Measurements from ENCODE around the gene CCR5.

CCR5 gene

DNA sequence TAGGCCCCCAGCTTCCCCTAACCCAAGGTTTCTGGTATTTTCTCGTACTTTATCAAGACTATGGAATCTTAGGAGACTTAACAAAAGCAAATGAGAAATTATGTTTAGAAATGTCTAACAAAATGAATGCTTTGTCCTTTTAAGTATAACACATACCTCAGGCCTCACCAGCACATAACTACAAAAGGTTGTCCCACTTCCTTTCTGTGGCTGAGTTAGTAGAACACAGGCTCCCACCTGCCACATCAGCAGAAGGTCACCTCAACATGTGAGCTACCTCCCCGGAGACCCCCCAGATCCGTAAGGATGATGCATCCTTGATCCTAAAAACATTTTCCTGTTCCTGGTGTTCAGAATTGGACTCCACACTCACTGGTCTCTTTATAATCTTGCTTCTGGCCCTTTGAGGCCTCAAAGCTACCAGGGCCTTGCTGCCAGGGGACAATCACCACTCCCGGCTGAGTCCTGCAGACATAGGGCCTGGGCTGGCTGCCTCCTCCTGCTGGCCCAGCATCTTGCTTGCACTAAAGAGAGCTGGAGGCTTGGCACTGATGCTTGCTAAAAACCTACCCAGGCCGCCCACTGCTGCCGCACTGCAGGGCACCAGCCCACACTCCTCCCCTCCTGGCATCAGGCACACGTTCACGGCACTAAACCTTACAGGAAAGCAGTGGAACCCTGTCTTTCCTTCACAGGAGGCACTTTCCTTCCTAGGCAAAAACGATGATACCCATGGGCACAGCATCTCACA is 39.2 kb downstream of the CCR5 start:
- no peak for DNase-seq

DNA sequence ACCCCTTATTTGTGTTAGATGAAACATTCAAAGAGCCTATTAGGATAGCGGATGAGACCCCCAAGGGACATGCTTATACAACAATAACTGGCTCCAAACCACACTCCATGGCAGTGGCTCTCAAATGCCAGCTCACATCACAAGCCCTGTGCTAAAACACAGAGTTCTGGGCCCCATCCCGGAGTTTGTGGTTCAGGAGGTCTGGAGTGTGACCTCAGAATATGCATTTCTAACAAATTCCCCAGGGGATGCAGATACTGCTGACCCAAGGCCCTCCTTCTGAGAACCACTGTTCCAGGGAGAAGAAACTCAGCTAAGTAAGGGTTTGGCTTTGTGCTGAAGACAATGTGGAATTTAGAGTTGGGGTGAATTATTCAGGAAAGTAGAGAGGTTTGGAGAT is 39.9 kb downstream of the CCR5 start:
- no peak for DNase-seq

DNA sequence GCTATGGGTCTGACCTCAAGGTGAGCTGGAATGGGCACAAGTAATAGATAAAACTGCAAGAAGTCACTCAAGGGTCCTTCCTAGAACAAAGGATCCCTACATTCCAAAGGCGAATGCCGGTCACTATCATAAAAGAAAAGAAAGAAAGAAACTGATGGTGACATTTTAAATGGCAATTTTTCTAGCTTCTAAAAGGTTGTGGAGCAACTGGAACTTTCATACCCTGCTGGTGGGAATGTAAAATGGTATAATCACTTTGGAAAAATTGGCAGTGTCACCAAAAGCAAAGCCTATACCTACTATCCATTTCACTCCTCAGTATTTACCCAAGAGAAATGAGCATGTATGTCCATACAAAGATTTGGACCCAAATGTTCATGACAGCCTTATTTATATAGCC is 40.5 kb downstream of the CCR5 start:
- DNase-seq: no peak

DNA sequence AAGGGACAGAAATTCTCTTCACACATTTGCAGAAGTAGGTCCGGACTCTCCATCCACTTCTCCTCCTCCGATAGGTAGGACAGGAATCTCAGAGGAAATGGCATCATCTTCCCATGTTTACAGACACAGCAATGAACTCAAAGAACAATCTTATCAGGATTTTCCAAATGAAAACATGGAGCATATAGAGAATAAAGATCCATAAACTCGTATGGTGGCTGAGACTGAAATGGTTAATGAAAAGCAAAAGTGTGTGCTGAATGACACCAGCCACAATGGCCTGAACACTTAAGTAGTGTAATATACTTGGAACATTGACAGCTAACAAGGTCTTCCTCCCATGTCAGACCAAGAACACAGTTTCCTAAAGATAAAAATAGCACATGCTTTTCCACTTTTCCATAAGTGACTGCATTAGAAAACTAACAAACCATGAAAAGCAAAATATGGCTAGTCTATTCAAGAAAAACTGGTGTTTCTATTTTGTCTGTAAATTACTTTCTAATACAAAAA is 42.1 kb downstream of the CCR5 start:
- no peak for DNase-seq

DNA sequence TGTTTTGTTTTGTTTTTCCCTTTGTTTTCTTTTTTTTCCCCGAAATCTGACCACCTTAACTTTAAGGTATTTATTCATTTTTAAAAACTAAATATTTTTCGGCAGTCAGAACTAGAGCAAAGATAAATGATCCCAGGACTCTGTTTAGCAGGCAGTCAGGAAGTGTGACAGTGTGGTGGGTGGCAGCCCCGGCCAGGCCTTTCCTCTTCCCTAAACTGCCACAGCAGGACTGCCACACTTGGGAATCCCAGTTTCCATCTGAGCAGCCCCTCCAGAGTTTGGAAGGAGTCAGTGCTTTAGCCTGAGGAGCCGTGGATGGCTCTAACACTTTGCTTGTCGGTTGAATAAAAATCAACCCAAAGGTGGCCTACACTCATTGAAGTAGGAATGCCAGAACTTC is 43.2 kb downstream of the CCR5 start:
- DNase-seq: no peak

DNA sequence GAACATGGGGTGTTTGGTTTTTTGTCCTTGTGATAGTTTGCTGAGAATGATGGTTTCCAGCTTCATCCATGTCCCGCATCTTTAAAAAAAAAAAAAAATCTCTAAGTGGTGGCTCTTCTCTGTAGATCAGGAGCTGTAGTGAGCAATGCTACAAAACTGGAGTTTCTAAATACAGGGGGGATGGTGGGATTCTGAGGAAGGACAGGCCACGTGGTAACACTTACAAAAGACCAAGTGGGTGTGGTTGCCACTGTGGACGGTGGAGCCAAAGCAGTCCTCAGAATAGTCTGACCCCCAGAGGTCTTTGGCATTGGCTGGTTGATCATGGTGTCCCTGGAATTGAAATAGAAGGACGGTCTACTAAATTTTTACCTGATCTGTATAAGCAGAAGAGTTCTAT is 44.0 kb downstream of the CCR5 start:
- no peak for DNase-seq

DNA sequence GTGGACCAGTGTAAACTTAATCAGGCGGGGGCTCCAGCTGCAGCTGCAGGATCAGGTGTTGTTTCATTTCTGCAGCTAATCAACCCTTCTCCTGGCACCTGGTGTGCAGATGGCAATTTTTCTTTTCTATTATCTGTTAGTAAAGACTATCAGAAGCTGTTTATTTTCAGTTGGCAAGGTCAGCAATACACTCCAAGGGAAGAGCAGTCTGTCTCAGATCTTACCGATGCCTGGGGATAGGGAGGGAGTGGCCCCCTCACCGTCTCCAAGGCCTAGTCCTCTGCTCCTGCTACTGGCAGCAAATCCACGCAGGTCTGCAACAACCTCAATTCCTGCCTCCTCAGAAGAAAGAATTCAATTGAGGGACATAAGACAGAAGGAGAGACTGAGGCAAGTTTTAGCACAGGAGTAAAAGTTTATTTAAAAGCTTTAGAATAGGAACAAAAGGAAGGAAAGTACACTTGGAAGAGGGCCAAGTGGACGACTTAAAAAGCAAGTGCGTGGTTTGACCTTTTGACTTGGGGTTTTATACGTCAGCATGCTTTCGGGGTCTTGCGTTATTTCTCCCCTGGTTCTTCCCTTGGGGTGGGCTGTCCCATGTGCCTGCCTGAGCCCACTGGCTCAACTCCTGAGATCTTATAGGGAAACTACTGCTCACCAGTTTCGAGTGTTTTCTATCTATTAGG is 45.5 kb downstream of the CCR5 start:
- DNase-seq: no peak

DNA sequence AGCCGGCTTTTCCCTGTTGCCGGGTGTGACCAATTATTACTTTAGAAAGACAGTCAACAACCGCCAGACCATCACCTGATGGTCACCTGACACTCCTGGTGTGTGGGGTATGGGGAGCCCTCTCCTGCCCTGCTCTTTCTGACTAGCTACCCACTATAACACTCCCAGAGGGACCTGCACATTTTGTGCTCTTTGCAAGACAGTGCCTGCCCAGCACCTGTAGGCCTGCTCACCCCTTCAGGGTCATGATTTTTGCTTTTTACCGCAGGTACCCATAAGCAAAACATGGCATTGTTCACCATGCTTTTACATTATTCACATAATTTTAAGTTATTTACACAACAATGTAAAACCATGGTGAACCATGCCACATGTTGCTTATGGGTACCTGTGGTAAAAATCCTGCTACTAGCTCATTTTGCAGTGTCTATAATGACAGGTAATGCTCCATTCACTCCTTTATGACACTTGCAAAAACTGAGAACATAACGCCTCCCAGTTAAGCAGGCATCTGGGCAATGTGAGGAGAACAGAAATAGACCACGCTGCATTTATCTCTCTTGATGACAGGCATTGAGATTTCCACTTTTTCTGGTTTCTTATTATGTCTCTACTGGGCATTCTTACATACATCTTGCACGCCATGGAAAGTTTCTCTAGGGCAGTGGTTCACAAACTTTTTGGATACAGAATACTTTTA is 46.2 kb downstream of the CCR5 start:
- no peak for DNase-seq

DNA sequence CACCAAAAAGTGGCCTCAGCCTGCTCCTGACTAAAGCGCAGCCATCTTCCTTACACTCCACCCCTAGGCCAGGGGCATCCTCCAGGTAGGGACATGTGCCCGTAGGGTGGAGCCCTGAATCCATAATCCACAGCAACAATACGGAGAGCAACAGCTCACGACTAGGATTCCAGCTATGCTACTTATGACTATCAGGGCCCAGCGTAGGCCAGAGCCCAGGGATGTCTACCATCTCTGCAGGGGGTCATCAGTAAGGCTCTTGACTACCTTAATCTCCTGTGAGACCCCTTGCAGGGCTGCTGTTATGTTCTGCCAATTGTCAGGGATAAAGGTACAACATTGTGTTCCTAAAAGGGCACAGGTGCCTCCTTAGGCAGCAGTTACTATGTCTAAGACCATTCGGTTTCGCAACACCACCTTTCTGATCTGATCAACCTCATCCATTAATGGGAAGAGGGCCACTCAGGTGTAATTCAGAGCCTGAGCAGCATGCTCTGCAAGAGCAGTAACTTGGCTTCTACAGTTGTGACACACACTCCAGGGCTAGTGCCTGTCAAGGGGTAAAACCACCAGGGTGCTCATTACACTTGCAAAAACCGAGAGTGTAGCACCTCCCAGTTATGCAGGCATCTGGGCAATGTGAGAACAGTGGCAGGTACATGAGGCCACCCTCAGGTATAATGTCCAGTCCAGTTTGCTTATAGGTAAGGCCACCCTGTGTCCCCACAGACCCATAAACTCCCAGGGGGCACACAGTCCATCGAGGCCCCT is 47.3 kb downstream of the CCR5 start:
- DNase-seq: no peak

DNA sequence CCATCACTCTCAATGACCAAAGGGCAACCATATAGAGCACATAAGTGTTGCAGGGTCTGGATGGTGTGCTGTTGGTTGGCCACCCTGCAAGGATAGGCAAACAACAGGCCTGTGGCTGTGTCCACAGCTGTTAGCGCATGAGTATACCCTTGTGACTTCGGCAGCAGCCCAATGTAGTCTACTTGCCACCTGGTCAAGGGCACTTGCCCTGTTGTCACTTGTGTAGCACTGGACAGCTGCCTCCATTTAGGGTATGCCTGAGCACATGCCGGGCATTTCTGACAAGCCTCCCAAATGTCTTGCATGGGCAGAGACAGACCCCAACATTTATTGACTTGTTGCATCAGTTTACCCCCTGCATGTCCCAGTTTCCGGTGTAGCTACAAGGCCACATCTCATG is 49.1 kb downstream of the CCR5 start:
- no peak for DNase-seq

DNA sequence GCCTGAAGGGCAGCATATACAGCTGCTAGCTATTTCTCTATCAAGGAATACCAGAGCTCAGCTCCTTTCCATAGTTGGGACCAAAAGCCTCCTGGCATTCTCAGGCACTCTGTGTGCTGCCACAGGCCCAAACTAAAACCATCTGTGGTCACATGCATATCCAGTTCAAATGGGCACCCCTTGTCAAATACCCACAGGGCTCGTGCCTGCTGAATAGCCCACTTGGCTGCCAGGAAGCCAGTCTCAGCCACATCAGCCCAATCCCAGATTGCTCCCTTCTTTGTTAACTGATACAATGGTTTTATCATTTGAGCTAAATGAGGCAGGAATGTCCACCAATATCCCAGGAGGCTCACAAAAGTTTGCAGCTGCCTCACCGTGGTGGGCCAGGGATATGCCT is 50.2 kb downstream of the CCR5 start:
- DNase-seq: no peak

DNA sequence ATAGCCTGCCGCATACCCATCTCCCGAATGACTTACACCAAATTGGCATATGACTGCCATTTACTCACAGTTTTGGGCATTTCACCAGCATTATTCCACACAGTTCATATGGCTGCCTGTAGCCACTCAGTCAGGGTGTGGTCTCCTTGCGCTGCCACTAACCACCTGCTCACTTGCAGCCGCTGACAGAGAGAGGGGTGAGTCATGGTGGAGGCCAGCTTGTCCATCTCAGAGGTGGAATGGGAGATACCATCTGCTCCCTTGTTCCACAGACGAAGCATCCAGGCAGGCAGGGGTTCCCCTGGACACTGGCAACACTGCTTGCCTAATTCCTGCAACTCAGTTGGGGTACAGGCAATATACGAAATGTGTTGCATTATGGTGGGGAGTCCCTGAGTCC is 51.9 kb downstream of the CCR5 start:
- no peak for DNase-seq

DNA sequence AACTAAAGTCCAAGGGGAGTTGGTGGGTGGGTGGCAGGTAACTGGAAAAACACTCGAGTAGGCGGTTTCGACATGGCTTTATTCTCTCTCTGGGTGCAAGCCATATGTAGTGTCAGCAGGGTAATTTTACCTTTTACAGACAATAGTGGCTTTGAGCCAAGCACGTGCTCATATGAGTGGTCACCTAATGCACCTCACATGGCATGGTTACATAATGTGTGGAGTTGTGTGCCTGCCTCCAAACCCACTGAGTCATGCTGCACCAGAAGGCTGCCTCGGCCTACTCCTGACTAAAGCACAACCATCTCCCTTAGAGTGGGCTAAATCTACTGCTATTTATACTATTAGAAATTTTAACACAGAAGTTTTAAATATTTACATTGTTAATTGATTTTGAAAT is 52.8 kb downstream of the CCR5 start:
- DNase-seq: no peak

Data from activated CD4-positive, CD25-positive, alpha-beta regulatory T cell (primary cell).